ENCODE data around the gene ZBTB20. TPM values are rescaled to one million over a fixed set of nuclear protein-coding genes. Genes with fewer than 3 reads are reported as not detected.

Gene ZBTB20
- total RNA-seq, 2 experiments from 2014 or later = 11.0 to 11.4 TPM

DNA sequence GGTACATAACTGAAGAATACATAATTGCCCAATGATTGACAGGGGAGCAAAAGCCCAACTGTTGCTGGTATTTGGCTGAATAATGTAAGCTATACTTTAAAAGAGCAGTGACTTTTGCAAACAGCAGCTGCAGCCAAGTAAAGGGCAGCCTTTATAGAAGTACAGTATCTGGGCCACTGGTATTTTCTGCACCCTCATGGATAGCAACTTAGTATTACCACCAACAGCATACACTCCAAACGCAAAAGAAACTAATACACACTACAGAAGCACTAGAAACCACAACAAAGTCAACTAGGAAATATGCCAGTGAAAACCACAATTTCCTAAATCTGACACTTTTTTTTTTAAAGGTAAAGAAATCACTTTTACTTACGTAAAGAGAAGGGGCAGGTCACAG, 647.1 kb downstream of the ZBTB20 start:
- Mint-ChIP-seq H3K9me3 (no peaks in the 10 kb centered on the region), H3K4me1 (peaks cover 22% of the 10 kb centered on the region), H3K36me3 (ENCODE audit: low read depth) (no peaks in the 10 kb centered on the region), H3K4me3 (no peak overlapping the region), H3K27ac (no peak overlapping the region), H3K27me3 (peaks cover 20% of the 10 kb centered on the region)
- ChIA-PET POLR2A (no interaction called here), CTCF (interaction anchor here (1.4 to 1.5 kb wide), 2 partner anchors 9 to 51 kb away, joined by 3 to 4 read pairs; no protein-coding TSS in a partner anchor)
- DNase-seq = peak; percentile 13

DNA sequence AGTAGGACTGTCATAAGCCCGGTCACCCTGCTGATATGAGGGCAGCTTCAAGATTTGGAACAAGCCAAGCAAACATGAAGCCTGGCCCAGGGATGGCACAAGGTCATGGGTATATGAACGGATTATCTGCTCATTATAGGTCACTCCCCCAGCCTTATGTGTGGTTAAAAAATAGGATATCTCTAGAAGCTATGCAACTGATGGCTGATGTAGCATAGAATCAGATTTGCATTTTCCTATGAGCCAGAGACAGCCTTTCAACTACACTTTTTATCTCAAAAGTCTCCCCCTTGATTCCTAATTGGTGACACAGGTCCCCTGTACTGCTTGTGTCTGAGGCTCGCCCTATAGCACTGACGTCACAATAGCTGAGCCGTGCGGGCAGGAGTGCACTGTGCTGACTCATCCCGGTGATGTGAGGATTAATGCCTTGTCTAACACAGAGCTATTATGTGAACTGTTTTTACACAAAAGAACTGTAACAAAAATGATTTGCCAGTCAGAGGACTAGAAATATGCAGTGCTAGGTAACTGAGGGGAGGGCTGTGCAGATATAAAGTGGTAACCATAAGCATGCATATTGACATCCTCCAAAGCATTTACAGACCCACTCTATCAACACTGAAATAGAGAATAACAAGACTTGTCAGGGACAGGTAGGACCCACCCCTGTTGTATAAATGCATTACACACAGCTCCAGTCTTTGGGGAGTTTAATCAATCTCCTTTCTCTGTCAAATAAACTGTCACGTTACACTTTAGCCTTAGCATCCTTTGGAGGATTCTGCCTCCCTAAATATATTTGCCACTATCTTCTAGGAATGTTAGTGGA, 648.3 kb downstream of the ZBTB20 start:
- DNase-seq = no peak
- peaks cover 14% of the 10 kb centered on the region for H3K27me3 Mint-ChIP-seq
- ChIA-PET CTCF (interaction anchor here (1.4 to 1.5 kb wide), 2 partner anchors 10 to 53 kb away, joined by 3 to 4 read pairs; no protein-coding TSS in a partner anchor), POLR2A (no interaction called here)
- peaks cover 25% of the 10 kb centered on the region for H3K4me1 Mint-ChIP-seq
- no peak overlapping the region for H3K4me3 Mint-ChIP-seq
- H3K9me3 Mint-ChIP-seq = no peaks in the 10 kb centered on the region
- no peaks in the 10 kb centered on the region for H3K36me3 Mint-ChIP-seq (ENCODE audit: low read depth)
- no peak overlapping the region for H3K27ac Mint-ChIP-seq

- H3K9me3 Mint-ChIP-seq = no peaks in the 10 kb centered on the region
- ChIA-PET POLR2A (no interaction called here), CTCF (no interaction called here)
- H3K27me3 Mint-ChIP-seq = peaks cover 15% of the 10 kb centered on the region
- no peaks in the 10 kb centered on the region for H3K36me3 Mint-ChIP-seq (ENCODE audit: low read depth)
- H3K4me1 Mint-ChIP-seq = peaks cover 19% of the 10 kb centered on the region
- no peak overlapping the region for H3K4me3 Mint-ChIP-seq
- DNase-seq = no peak
- no peak overlapping the region for H3K27ac Mint-ChIP-seq
Measured at GRCh38 chr3:114496874-114497273, 650.2 kb downstream of the ZBTB20 start.

- Mint-ChIP-seq H3K27me3 (peaks cover 15% of the 10 kb centered on the region), H3K9me3 (no peaks in the 10 kb centered on the region), H3K4me1 (peaks cover 17% of the 10 kb centered on the region), H3K4me3 (no peak overlapping the region), H3K27ac (no peak overlapping the region), H3K36me3 (ENCODE audit: low read depth) (no peaks in the 10 kb centered on the region)
- CTCF ChIA-PET = interaction anchor here (1.0 kb wide), 1 partner anchor 12 kb away, joined by 3 read pairs; no protein-coding TSS in a partner anchor
- DNase-seq = no peak
- POLR2A ChIA-PET = no interaction called here
Measured at GRCh38 chr3:114496466-114496865, 650.6 kb downstream of the ZBTB20 start.

GRCh38 chr3:114496021-114496434, 651.1 kb downstream of the ZBTB20 start:
- Mint-ChIP-seq H3K36me3 (ENCODE audit: low read depth) (no peaks in the 10 kb centered on the region), H3K27me3 (peaks cover 14% of the 10 kb centered on the region), H3K27ac (no peak overlapping the region), H3K4me3 (no peak overlapping the region), H3K4me1 (peaks cover 17% of the 10 kb centered on the region), H3K9me3 (no peaks in the 10 kb centered on the region)
- DNase-seq = no peak
- POLR2A ChIA-PET = no interaction called here
- CTCF ChIA-PET = interaction anchor here (1.0 kb wide), 1 partner anchor 12 kb away, joined by 3 read pairs; no protein-coding TSS in a partner anchor

GRCh38 chr3:114494498-114494897, 652.6 kb downstream of the ZBTB20 start:
- peaks cover 12% of the 10 kb centered on the region for H3K27me3 Mint-ChIP-seq
- CTCF ChIA-PET = no interaction called here
- peaks cover 7% of the 10 kb centered on the region for H3K4me1 Mint-ChIP-seq
- no peaks in the 10 kb centered on the region for H3K36me3 Mint-ChIP-seq (ENCODE audit: low read depth)
- POLR2A ChIA-PET = no interaction called here
- DNase-seq = no peak
- H3K27ac Mint-ChIP-seq = no peak overlapping the region
- no peaks in the 10 kb centered on the region for H3K9me3 Mint-ChIP-seq
- H3K4me3 Mint-ChIP-seq = no peak overlapping the region

- CTCF ChIA-PET = no interaction called here
- no peak for DNase-seq
- no peak overlapping the region for H3K4me3 Mint-ChIP-seq
- no peaks in the 10 kb centered on the region for H3K9me3 Mint-ChIP-seq
- H3K27me3 Mint-ChIP-seq = peaks cover 4% of the 10 kb centered on the region
- peaks cover 3% of the 10 kb centered on the region for H3K4me1 Mint-ChIP-seq
- H3K36me3 Mint-ChIP-seq (ENCODE audit: low read depth) = no peaks in the 10 kb centered on the region
- H3K27ac Mint-ChIP-seq = no peak overlapping the region
- POLR2A ChIA-PET = no interaction called here
Measured at GRCh38 chr3:114490829-114491228, 656.3 kb downstream of the ZBTB20 start.

DNA sequence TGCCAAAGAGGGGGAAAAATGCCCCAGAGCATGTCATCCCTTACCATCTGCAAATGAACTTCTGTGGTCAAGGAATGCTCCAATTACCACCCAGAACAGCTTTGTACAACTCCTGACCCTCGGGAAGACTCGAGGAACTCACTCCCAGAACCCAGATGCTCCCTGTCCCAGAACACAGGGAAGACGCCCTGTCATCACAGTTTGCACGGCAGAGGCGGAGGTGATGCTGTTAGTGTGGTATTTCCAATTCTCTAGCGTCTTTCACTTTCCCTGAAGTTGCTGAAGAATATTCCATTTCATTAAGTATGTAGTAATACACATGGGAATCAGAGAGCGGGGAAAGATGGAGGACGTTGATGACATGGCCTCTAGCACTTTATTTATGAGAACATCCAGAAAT, 659.6 kb downstream of the ZBTB20 start:
- Mint-ChIP-seq H3K27me3 (no peaks in the 10 kb centered on the region), H3K4me1 (no peaks in the 10 kb centered on the region), H3K9me3 (no peaks in the 10 kb centered on the region), H3K4me3 (no peak overlapping the region), H3K27ac (no peak overlapping the region), H3K36me3 (ENCODE audit: low read depth) (no peaks in the 10 kb centered on the region)
- ChIA-PET CTCF (interaction anchor here (0.6 kb wide), 1 partner anchor 524 kb away, joined by 3 read pairs; no protein-coding TSS in a partner anchor), POLR2A (no interaction called here)
- no peak for DNase-seq

- Mint-ChIP-seq H3K27me3 (no peaks in the 10 kb centered on the region), H3K9me3 (peaks cover 2% of the 10 kb centered on the region), H3K4me3 (no peak overlapping the region), H3K27ac (no peak overlapping the region), H3K4me1 (peaks cover 14% of the 10 kb centered on the region), H3K36me3 (ENCODE audit: low read depth) (no peaks in the 10 kb centered on the region)
- ChIA-PET CTCF (interaction anchor here (0.6 kb wide), 1 partner anchor 543 kb away, joined by 3 read pairs; no protein-coding TSS in a partner anchor), POLR2A (no interaction called here)
- no peak for DNase-seq
Measured at GRCh38 chr3:114484919-114485318, 662.2 kb downstream of the ZBTB20 start.

- H3K4me1 Mint-ChIP-seq = peaks cover 14% of the 10 kb centered on the region
- H3K27ac Mint-ChIP-seq = no peak overlapping the region
- H3K9me3 Mint-ChIP-seq = peaks cover 2% of the 10 kb centered on the region
- no peaks in the 10 kb centered on the region for H3K27me3 Mint-ChIP-seq
- POLR2A ChIA-PET = no interaction called here
- DNase-seq = no peak
- H3K4me3 Mint-ChIP-seq = no peak overlapping the region
- no peaks in the 10 kb centered on the region for H3K36me3 Mint-ChIP-seq (ENCODE audit: low read depth)
- CTCF ChIA-PET = interaction anchor here (0.9 kb wide), 1 partner anchor 8 kb away, joined by 3 read pairs; no protein-coding TSS in a partner anchor
Measured at GRCh38 chr3:114481113-114481512, 666.0 kb downstream of the ZBTB20 start.

GRCh38 chr3:114480442-114480841, 666.6 kb downstream of the ZBTB20 start:
- ChIA-PET CTCF (no interaction called here), POLR2A (no interaction called here)
- Mint-ChIP-seq H3K4me3 (no peak overlapping the region), H3K36me3 (ENCODE audit: low read depth) (no peaks in the 10 kb centered on the region), H3K9me3 (peaks cover 2% of the 10 kb centered on the region), H3K4me1 (peaks cover 14% of the 10 kb centered on the region), H3K27me3 (no peaks in the 10 kb centered on the region), H3K27ac (no peak overlapping the region)
- no peak for DNase-seq

GRCh38 chr3:114478801-114479200, 668.3 kb downstream of the ZBTB20 start:
- no peak for DNase-seq
- Mint-ChIP-seq H3K36me3 (ENCODE audit: low read depth) (no peaks in the 10 kb centered on the region), H3K4me3 (no peak overlapping the region), H3K4me1 (peaks cover 14% of the 10 kb centered on the region), H3K9me3 (peaks cover 2% of the 10 kb centered on the region), H3K27me3 (no peaks in the 10 kb centered on the region), H3K27ac (no peak overlapping the region)
- ChIA-PET POLR2A (no interaction called here), CTCF (no interaction called here)

- Mint-ChIP-seq H3K27me3 (no peaks in the 10 kb centered on the region), H3K9me3 (peaks cover 2% of the 10 kb centered on the region), H3K27ac (no peak overlapping the region), H3K36me3 (ENCODE audit: low read depth) (no peaks in the 10 kb centered on the region), H3K4me1 (peaks cover 7% of the 10 kb centered on the region), H3K4me3 (no peak overlapping the region)
- DNase-seq = no peak
- ChIA-PET CTCF (interaction anchor here (0.8 kb wide), 1 partner anchor 1355 kb away, joined by 3 read pairs; no protein-coding TSS in a partner anchor), POLR2A (no interaction called here)
Measured at GRCh38 chr3:114476511-114476910, 670.6 kb downstream of the ZBTB20 start.
